HL-60 (cell line): ENCODE results near the gene GDPD4.

ENCODE experiments used
- DNase-seq, 2 experiments: peaks; one replicate each; pipeline ENCODE4 v3.0.0-alpha.2; 2010 to 2020; ENCODE audit warnings: low read depth in 1 of 2, low spot score in 1 of 2
- H3K27ac ChIP-seq: fragments of 250-450 bp; sonication (Bioruptor Pico); replicated peaks from 2 replicates; pipeline ENCODE4 v1.5.1; 2020; ENCODE audit warnings: mild to moderate bottlenecking, moderate library complexity
- H3K27me3 ChIP-seq: fragments of 250-450 bp; sonication (Bioruptor Pico); 2 replicates; pipeline ENCODE4 v1.5.1; 2021; ENCODE audit warnings: mild to moderate bottlenecking, moderate library complexity; ENCODE audit not compliant: insufficient read depth, poor library complexity, severe bottlenecking
- H3K4me3 ChIP-seq: replicated peaks from 2 replicates; pipeline ENCODE4 v1.5.1; 2011; ENCODE audit warnings: mild to moderate bottlenecking, control low read depth, low read length; ENCODE audit not compliant: insufficient read depth
- GABPA ChIP-seq: IDR thresholded peaks from 2 replicates; pipeline ENCODE4 v1.6.1; 2012; ENCODE audit warnings: low read depth
- POLR2AphosphoS5 ChIP-seq: IDR thresholded peaks from 2 replicates; pipeline ENCODE4 v1.6.1; 2012; ENCODE audit warnings: low read depth
- SPI1 ChIP-seq: IDR thresholded peaks from 2 replicates; pipeline ENCODE4 v1.6.1; 2012; ENCODE audit warnings: low read depth, mild to moderate bottlenecking, borderline replicate concordance
- TF ChIP-seq, protein P1 (sequence below): IDR thresholded peaks from one replicate; pipeline ENCODE4 v1.5.1; 2011; ENCODE audit warnings: low read length, control low read depth, inconsistent platforms; ENCODE audit not compliant: insufficient read depth
- TF ChIP-seq, protein P2 (sequence below): IDR thresholded peaks from 2 replicates; pipeline ENCODE4 v1.6.1; 2012; ENCODE audit warnings: low read depth; ENCODE audit not compliant: insufficient replicate concordance

Gene GDPD4

DNA sequence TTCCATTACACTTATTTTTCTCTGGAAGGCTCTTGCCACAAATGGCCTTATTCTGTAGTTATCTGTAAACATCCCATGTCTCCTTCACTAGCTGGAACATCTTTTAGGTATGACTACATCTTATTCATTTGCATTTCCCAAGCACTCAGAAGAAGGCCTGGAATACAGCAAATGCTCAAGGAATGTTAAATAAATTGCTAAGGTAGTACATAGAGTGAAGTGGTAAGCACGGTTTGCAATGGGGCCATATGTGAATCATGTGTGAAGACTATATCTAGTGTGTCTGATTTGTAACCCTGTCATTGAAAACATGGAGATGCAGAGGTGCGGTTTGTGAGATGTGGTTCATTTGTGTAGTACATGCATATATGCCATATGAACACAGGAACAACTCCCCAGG, 33.5 kb downstream of the GDPD4 start:
- no peak for DNase-seq
- H3K27me3 ChIP-seq: no peaks in the 10 kb centered on the region
- TF ChIP-seq GABPA (no peak), POLR2AphosphoS5 (no peak), SPI1 (no peak)
- TF ChIP-seq, protein P1, sequence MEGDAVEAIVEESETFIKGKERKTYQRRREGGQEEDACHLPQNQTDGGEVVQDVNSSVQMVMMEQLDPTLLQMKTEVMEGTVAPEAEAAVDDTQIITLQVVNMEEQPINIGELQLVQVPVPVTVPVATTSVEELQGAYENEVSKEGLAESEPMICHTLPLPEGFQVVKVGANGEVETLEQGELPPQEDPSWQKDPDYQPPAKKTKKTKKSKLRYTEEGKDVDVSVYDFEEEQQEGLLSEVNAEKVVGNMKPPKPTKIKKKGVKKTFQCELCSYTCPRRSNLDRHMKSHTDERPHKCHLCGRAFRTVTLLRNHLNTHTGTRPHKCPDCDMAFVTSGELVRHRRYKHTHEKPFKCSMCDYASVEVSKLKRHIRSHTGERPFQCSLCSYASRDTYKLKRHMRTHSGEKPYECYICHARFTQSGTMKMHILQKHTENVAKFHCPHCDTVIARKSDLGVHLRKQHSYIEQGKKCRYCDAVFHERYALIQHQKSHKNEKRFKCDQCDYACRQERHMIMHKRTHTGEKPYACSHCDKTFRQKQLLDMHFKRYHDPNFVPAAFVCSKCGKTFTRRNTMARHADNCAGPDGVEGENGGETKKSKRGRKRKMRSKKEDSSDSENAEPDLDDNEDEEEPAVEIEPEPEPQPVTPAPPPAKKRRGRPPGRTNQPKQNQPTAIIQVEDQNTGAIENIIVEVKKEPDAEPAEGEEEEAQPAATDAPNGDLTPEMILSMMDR: no peak
- TF ChIP-seq, protein P2, sequence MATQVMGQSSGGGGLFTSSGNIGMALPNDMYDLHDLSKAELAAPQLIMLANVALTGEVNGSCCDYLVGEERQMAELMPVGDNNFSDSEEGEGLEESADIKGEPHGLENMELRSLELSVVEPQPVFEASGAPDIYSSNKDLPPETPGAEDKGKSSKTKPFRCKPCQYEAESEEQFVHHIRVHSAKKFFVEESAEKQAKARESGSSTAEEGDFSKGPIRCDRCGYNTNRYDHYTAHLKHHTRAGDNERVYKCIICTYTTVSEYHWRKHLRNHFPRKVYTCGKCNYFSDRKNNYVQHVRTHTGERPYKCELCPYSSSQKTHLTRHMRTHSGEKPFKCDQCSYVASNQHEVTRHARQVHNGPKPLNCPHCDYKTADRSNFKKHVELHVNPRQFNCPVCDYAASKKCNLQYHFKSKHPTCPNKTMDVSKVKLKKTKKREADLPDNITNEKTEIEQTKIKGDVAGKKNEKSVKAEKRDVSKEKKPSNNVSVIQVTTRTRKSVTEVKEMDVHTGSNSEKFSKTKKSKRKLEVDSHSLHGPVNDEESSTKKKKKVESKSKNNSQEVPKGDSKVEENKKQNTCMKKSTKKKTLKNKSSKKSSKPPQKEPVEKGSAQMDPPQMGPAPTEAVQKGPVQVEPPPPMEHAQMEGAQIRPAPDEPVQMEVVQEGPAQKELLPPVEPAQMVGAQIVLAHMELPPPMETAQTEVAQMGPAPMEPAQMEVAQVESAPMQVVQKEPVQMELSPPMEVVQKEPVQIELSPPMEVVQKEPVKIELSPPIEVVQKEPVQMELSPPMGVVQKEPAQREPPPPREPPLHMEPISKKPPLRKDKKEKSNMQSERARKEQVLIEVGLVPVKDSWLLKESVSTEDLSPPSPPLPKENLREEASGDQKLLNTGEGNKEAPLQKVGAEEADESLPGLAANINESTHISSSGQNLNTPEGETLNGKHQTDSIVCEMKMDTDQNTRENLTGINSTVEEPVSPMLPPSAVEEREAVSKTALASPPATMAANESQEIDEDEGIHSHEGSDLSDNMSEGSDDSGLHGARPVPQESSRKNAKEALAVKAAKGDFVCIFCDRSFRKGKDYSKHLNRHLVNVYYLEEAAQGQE: no peak
- no peak overlapping the region for H3K4me3 ChIP-seq
- no peak overlapping the region for H3K27ac ChIP-seq

DNA sequence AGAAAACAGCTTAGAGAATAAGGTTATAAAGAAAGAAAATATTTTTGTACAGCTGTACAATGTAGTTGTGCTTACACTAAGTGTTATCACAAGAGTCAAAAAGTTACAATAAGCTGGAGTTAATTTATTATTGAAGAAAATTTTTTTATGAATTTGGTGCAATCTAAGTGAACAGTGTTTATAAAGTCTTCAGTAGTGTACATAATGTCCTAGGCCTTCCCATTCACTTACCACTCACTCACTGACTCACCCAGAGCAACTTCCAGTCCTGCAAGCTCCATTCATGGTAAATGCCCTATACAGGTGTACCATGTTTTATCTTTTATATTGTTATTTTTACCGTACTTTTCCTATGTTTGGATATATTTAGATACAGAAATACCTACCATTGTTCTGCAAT, 34.7 kb downstream of the GDPD4 start:
- TF ChIP-seq POLR2AphosphoS5 (no peak), GABPA (no peak), SPI1 (no peak)
- TF ChIP-seq, protein P1: no peak
- TF ChIP-seq, protein P2: no peak
- no peak overlapping the region for H3K27ac ChIP-seq
- H3K27me3 ChIP-seq: no peaks in the 10 kb centered on the region
- no peak overlapping the region for H3K4me3 ChIP-seq
- no peak for DNase-seq

DNA sequence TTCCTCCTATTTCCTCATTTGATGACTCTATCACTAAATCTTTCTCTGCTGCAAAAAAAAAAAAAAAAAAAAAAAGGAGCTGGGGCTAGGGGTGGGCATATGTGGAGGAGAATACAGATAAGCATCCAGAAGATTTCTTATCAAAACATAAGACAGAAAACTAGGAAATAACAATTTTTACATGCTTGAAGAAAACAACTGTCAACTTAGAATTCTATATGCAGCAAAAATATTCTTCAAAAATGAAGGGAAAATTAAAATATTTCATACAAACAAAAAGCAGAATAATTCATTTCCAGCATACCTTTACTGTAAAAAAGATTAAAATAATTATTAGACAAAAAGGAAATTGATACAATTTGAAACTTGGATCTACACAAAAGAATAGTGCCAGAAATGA, 38.7 kb downstream of the GDPD4 start:
- DNase-seq: no peak
- H3K4me3 ChIP-seq: no peak overlapping the region
- H3K27me3 ChIP-seq: no peaks in the 10 kb centered on the region
- no peak overlapping the region for H3K27ac ChIP-seq
- TF ChIP-seq, protein P2: no peak
- TF ChIP-seq SPI1 (no peak), GABPA (no peak), POLR2AphosphoS5 (no peak)
- TF ChIP-seq, protein P1: no peak
